Measurements from ENCODE around the gene ERCC6L2. TPM values are rescaled to one million over a fixed set of nuclear protein-coding genes. Genes with fewer than 3 reads are reported as not detected.

ERCC6L2 gene
- total RNA-seq, 1 experiment from 2014 or later = 20.3 TPM

GRCh38 chr9:95848764-95849163 lies 26.7 kb upstream of the ERCC6L2 start:
- H3K9me3 Mint-ChIP-seq (ENCODE audit: low read depth, unreplicated experiment) = no peaks in the 10 kb centered on the region
- H3K4me1 Mint-ChIP-seq (ENCODE audit: low read depth, unreplicated experiment) = no peaks in the 10 kb centered on the region
- intact Hi-C loops (cut with micrococcal nuclease; ENCODE audit: unreplicated experiment) = no loop called here
- no peaks in the 10 kb centered on the region for H3K36me3 Mint-ChIP-seq (ENCODE audit: insufficient read depth, unreplicated experiment)
- no peaks in the 10 kb centered on the region for H3K27me3 Mint-ChIP-seq (ENCODE audit: unreplicated experiment)
- no peak overlapping the region for H3K4me3 Mint-ChIP-seq (ENCODE audit: low read depth, unreplicated experiment)
- no TSS peak for BruUV-seq (replicated peaks)
- TF ChIP-seq, protein P1, sequence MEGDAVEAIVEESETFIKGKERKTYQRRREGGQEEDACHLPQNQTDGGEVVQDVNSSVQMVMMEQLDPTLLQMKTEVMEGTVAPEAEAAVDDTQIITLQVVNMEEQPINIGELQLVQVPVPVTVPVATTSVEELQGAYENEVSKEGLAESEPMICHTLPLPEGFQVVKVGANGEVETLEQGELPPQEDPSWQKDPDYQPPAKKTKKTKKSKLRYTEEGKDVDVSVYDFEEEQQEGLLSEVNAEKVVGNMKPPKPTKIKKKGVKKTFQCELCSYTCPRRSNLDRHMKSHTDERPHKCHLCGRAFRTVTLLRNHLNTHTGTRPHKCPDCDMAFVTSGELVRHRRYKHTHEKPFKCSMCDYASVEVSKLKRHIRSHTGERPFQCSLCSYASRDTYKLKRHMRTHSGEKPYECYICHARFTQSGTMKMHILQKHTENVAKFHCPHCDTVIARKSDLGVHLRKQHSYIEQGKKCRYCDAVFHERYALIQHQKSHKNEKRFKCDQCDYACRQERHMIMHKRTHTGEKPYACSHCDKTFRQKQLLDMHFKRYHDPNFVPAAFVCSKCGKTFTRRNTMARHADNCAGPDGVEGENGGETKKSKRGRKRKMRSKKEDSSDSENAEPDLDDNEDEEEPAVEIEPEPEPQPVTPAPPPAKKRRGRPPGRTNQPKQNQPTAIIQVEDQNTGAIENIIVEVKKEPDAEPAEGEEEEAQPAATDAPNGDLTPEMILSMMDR (IDR thresholded peaks at IDR 0.05; ENCODE audit: unreplicated experiment) = no peak
- CTCF ChIA-PET = no interaction called here
- H3K27ac Mint-ChIP-seq (ENCODE audit: unreplicated experiment) = no peak overlapping the region
- DNase-seq = no peak

DNA sequence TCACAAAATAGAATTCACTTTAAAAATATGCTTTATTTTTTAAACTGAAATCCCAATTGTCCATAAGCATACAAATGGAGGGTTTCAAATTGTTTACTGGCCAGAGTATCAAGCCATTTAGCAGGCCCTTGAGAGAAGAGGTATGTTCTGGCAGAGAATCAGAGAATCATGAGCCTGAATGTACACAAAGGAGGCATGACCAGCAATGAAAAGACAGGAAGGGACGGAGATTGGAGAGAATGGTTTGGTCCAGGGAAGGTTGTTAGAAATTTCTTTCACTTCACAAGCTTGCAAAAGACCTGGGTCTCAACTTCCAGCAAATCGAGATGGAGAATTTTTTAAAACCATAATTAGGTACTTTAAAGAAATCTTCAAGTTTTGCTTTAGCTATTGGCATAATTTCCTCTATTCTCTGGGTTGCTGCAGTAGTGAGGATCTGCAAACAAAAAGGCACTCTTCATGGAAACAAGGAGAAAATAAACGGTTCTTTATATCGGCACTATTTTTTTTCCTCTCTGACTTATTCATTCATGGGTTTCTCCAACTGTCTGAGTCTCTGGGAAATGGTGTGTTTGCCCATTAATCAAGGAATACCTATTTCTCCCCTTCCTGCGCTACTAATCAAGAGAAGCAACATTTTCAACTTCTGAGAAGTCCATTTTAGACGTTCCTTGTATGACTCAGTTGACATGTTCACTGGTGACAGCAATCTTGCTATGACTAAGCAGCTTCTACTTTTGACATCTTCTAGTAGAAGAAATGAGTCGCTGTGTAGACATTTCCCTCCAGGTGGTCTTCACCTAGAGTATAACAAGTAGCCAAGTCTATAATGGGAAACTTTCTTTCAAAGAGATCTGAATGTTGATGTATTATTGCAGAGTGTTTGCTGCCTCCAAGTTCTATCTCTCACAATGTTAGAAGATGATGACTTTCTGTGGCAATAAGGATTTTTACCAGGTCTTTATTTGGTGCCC lies 23.1 kb upstream of the ERCC6L2 start:
- H3K27me3 Mint-ChIP-seq (ENCODE audit: unreplicated experiment) = no peaks in the 10 kb centered on the region
- CTCF ChIA-PET = no interaction called here
- H3K27ac Mint-ChIP-seq (ENCODE audit: unreplicated experiment) = no peak overlapping the region
- no TSS peak for BruUV-seq (replicated peaks)
- no peaks in the 10 kb centered on the region for H3K36me3 Mint-ChIP-seq (ENCODE audit: insufficient read depth, unreplicated experiment)
- no peaks in the 10 kb centered on the region for H3K9me3 Mint-ChIP-seq (ENCODE audit: low read depth, unreplicated experiment)
- H3K4me1 Mint-ChIP-seq (ENCODE audit: low read depth, unreplicated experiment) = no peaks in the 10 kb centered on the region
- TF ChIP-seq, protein P1 (IDR thresholded peaks at IDR 0.05; ENCODE audit: unreplicated experiment) = no peak
- DNase-seq = no peak
- no peak overlapping the region for H3K4me3 Mint-ChIP-seq (ENCODE audit: low read depth, unreplicated experiment)
- intact Hi-C loops (cut with micrococcal nuclease; ENCODE audit: unreplicated experiment) = no loop called here

DNA sequence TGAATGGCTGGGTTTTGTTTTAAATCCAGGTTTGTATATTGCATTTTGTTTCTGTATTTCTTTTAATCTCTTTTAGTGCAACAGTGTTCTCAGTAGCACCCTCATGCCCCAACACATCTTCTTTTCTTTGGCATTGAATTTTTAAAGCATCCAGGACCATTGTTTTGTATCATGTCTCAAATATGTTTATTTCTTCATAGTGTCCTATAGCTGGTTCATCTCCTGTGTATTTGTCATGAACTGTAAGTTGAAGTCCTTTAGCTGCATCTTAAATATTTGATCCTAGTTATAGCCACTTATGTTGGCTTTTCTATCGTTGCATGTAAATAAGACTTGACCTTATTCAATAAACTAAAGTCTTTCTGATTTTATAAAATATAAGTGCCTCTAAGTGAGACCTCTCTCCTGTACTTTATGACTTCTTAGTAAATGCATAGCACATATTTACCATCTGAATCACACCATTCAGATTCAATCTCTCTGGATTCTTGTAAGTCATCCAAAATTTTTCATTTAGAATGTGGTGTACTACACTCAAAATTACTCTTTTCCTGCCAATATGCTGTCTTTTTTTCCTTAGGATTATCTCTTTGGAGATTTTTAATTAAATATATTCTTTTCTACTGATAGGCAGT lies 21.0 kb upstream of the ERCC6L2 start:
- TF ChIP-seq, protein P1 (IDR thresholded peaks at IDR 0.05; ENCODE audit: unreplicated experiment) = no peak
- H3K36me3 Mint-ChIP-seq (ENCODE audit: insufficient read depth, unreplicated experiment) = no peaks in the 10 kb centered on the region
- intact Hi-C loops (cut with micrococcal nuclease; ENCODE audit: unreplicated experiment) = no loop called here
- H3K9me3 Mint-ChIP-seq (ENCODE audit: low read depth, unreplicated experiment) = no peaks in the 10 kb centered on the region
- no peak overlapping the region for H3K4me3 Mint-ChIP-seq (ENCODE audit: low read depth, unreplicated experiment)
- no TSS peak for BruUV-seq (replicated peaks)
- H3K4me1 Mint-ChIP-seq (ENCODE audit: low read depth, unreplicated experiment) = no peaks in the 10 kb centered on the region
- H3K27ac Mint-ChIP-seq (ENCODE audit: unreplicated experiment) = no peak overlapping the region
- CTCF ChIA-PET = no interaction called here
- no peak for DNase-seq
- no peaks in the 10 kb centered on the region for H3K27me3 Mint-ChIP-seq (ENCODE audit: unreplicated experiment)

- no peaks in the 10 kb centered on the region for H3K4me1 Mint-ChIP-seq (ENCODE audit: low read depth, unreplicated experiment)
- DNase-seq = no peak
- H3K27me3 Mint-ChIP-seq (ENCODE audit: unreplicated experiment) = no peaks in the 10 kb centered on the region
- TF ChIP-seq, protein P1 (IDR thresholded peaks at IDR 0.05; ENCODE audit: unreplicated experiment) = no peak
- no TSS peak for BruUV-seq (replicated peaks)
- H3K9me3 Mint-ChIP-seq (ENCODE audit: low read depth, unreplicated experiment) = no peaks in the 10 kb centered on the region
- H3K4me3 Mint-ChIP-seq (ENCODE audit: low read depth, unreplicated experiment) = no peak overlapping the region
- no peaks in the 10 kb centered on the region for H3K36me3 Mint-ChIP-seq (ENCODE audit: insufficient read depth, unreplicated experiment)
- intact Hi-C loops (cut with micrococcal nuclease; ENCODE audit: unreplicated experiment) = no loop called here
- no peak overlapping the region for H3K27ac Mint-ChIP-seq (ENCODE audit: unreplicated experiment)
- CTCF ChIA-PET = no interaction called here
These were observed 19.5 kb upstream of the ERCC6L2 start for GRCh38 chr9:95855961-95856360.
